Chondrocyte (in vitro differentiated cells): ENCODE data around the gene IQCE. TPM values are rescaled to one million over a fixed set of nuclear protein-coding genes. Genes with fewer than 3 reads are reported as not detected.
"Not testable (repeated sequence)": the region's sequence is repeated elsewhere in the genome, so short reads cannot be mapped to it uniquely, and the experiment has no call there.

ENCODE experiments used
- DNase-seq: peaks from one replicate; pipeline ENCODE4 v3.0.0; 2021; ENCODE audit warnings: mixed read lengths, low spot score
- H3K27ac Mint-ChIP-seq: one replicate; pipeline ENCODE4 v1.8.0; 2021; ENCODE audit warnings: mild to moderate bottlenecking, moderate library complexity, mixed read lengths; ENCODE audit not compliant: unreplicated experiment
- H3K27me3 Mint-ChIP-seq: 2 replicates; pipeline ENCODE4 v1.8.0; 2021; ENCODE audit warnings: low read depth, mixed read lengths
- H3K36me3 Mint-ChIP-seq: 2 replicates; pipeline ENCODE4 v1.8.0; 2021; ENCODE audit warnings: low read depth, mixed read lengths
- H3K4me1 Mint-ChIP-seq: 2 replicates; pipeline ENCODE4 v1.8.0; 2021; ENCODE audit warnings: low read depth, mild to moderate bottlenecking, mixed read lengths
- H3K4me3 Mint-ChIP-seq: one replicate; pipeline ENCODE4 v1.8.0; 2021; ENCODE audit warnings: mild to moderate bottlenecking, moderate library complexity, mixed read lengths; ENCODE audit not compliant: unreplicated experiment
- H3K9me3 Mint-ChIP-seq: 2 replicates; pipeline ENCODE4 v1.8.0; 2021; ENCODE audit warnings: low read depth, mixed read lengths
- total RNA-seq: library from RNA; stranded (reverse); gene quantifications from 3 replicates; pipeline ENCODE4 v1.2.1, GENCODE V29; 2021
- TF ChIP-seq, protein P1 (sequence below): fragments of 200-600 bp; sonication (generic); IDR thresholded peaks from 2 replicates; pipeline ENCODE4 v1.5.0; 2021; ENCODE audit warnings: antibody characterized with exemption, mild to moderate bottlenecking, moderate library complexity

The IQCE gene
- total RNA-seq, 1 donor from 2014 or later, result 10.0 TPM

GRCh38 chr7:2589341-2589740 lies 30.6 kb downstream of the IQCE start:
- Mint-ChIP-seq H3K4me1 (no peaks in the 10 kb centered on the region), H3K27ac (no peak overlapping the region)

GRCh38 chr7:2589941-2590340 lies 31.2 kb downstream of the IQCE start:
- H3K36me3 Mint-ChIP-seq, result peaks cover 29% of the 10 kb centered on the region
- not testable (repeated sequence) for H3K9me3 Mint-ChIP-seq, H3K27me3 Mint-ChIP-seq, DNase-seq, H3K27ac Mint-ChIP-seq, H3K4me3 Mint-ChIP-seq, H3K4me1 Mint-ChIP-seq

More at GRCh38 chr7:2589341-2589740, 30.6 kb downstream of the IQCE start:
- Mint-ChIP-seq H3K9me3 (no peaks in the 10 kb centered on the region), H3K27me3 (no peaks in the 10 kb centered on the region), H3K4me3 (no peak overlapping the region), H3K36me3 (peaks cover 28% of the 10 kb centered on the region)
- TF ChIP-seq, protein P1, sequence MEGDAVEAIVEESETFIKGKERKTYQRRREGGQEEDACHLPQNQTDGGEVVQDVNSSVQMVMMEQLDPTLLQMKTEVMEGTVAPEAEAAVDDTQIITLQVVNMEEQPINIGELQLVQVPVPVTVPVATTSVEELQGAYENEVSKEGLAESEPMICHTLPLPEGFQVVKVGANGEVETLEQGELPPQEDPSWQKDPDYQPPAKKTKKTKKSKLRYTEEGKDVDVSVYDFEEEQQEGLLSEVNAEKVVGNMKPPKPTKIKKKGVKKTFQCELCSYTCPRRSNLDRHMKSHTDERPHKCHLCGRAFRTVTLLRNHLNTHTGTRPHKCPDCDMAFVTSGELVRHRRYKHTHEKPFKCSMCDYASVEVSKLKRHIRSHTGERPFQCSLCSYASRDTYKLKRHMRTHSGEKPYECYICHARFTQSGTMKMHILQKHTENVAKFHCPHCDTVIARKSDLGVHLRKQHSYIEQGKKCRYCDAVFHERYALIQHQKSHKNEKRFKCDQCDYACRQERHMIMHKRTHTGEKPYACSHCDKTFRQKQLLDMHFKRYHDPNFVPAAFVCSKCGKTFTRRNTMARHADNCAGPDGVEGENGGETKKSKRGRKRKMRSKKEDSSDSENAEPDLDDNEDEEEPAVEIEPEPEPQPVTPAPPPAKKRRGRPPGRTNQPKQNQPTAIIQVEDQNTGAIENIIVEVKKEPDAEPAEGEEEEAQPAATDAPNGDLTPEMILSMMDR, result no peak
- no peak for DNase-seq

GRCh38 chr7:2592375-2592865 lies 33.6 kb downstream of the IQCE start:
- H3K27ac Mint-ChIP-seq, result no peak overlapping the region
- no peaks in the 10 kb centered on the region for H3K27me3 Mint-ChIP-seq
- no peak for DNase-seq
- no peaks in the 10 kb centered on the region for H3K4me1 Mint-ChIP-seq
- TF ChIP-seq, protein P1, result no peak
- no peaks in the 10 kb centered on the region for H3K9me3 Mint-ChIP-seq
- peaks cover 22% of the 10 kb centered on the region for H3K36me3 Mint-ChIP-seq
- no peak overlapping the region for H3K4me3 Mint-ChIP-seq

DNA sequence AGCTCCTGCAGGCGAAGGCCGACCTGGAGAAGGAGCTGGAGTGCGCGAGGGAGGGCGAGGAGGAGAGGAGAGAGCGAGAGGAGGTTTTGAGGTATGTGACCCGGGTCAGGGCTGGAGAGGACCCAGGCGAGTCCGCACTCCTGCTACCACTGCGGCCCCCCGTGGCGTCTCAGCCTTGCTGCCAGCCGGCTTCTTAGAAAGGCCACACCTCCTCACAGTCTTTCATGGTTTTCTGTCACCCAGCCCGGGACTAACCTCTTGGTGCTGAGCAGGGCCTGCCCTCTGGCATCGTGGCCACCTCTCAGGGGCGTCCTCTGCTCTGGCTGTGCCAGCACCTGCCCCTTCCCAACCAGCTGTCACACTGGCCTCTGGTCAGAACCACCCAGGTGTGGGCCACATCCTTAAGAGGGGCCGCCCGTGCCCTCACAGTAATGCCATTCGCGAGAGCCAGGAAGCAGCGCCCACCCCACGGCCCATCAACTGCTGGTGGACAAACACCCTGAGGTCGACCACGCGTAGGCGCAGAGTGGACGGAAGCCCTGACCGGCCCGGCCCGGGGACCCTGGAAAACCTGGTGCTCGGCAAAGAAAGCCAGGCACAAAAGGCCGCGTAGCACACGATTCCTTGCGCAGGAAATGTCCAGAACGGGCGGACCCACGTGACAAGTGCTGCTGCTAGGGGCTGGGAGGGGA lies 34.4 kb downstream of the IQCE start:
- Mint-ChIP-seq H3K27ac (no peak overlapping the region), H3K4me1 (no peaks in the 10 kb centered on the region), H3K9me3 (no peaks in the 10 kb centered on the region), H3K4me3 (no peak overlapping the region), H3K27me3 (no peaks in the 10 kb centered on the region), H3K36me3 (peaks cover 22% of the 10 kb centered on the region)
- TF ChIP-seq, protein P1, result no peak
- DNase-seq, result no peak

DNA sequence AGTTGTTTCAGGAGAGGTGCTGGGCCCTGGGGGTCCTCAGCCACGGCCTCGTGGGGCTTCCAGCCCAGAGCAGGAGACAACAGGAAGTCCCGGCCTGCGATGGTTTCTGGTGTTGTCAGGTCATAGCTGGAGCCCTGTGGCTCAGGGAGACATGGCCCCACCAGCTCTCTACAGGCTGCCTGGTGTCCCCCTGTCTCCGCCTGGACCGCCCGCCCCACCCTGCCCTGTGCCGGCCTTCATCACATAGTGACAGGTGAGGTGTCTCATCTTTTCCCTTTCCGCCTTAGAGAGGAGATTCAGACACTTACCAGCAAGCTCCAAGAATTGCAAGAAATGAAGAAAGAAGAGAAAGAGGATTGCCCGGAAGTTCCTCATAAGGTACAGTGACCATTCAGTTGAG lies 35.8 kb downstream of the IQCE start:
- TF ChIP-seq, protein P1, result no peak

More for the DNA sequence above, 35.8 kb downstream of the IQCE start:
- no peak overlapping the region for H3K27ac Mint-ChIP-seq
- peaks cover 28% of the 10 kb centered on the region for H3K36me3 Mint-ChIP-seq
- H3K4me1 Mint-ChIP-seq, result no peaks in the 10 kb centered on the region
- no peaks in the 10 kb centered on the region for H3K9me3 Mint-ChIP-seq
- H3K27me3 Mint-ChIP-seq, result no peaks in the 10 kb centered on the region
- no peak overlapping the region for H3K4me3 Mint-ChIP-seq
- DNase-seq, result no peak
